ENCODE results near the gene GTSF1L.

The GTSF1L gene

GRCh38 chr20:43715044-43715443 is 11.8 kb downstream of the GTSF1L start:
- H3K27ac ChIP-seq (ENCODE audit: low read depth, low read length) = no peak overlapping the region
- H3K79me2 ChIP-seq (ENCODE audit: insufficient read depth, low read length) = 0 out of 2 replicates have a peak, but pooled peaks cover 5% of the 10 kb centered on the region
- H3K9me3 ChIP-seq (ENCODE audit: insufficient read depth, low read length) = no peaks in the 10 kb centered on the region
- H3K4me3 ChIP-seq (ENCODE audit: insufficient read depth, low read length, poor library complexity, severe bottlenecking) = no peak overlapping the region
- no peaks in the 10 kb centered on the region for H3K27me3 ChIP-seq (ENCODE audit: low read length)
- no peak overlapping the region for H2AFZ ChIP-seq (ENCODE audit: low read depth, low read length, severe bottlenecking)
- H3K4me2 ChIP-seq (ENCODE audit: low read depth, low read length, poor library complexity, severe bottlenecking) = no peak overlapping the region
- no peaks in the 10 kb centered on the region; the same call in 1 of the 2 replicates for H3K36me3 ChIP-seq (ENCODE audit: low read length)
- no peaks in the 10 kb centered on the region for H4K20me1 ChIP-seq (ENCODE audit: low read depth, low read length)
- no peaks in the 10 kb centered on the region for H3K9me2 ChIP-seq (replicated peaks; ENCODE audit: insufficient read depth, low read length)
- H3K9ac ChIP-seq (ENCODE audit: low read length) = no peak overlapping the region
- no peak for TF ChIP-seq EZH2phosphoT487 (conservative IDR thresholded peaks at IDR 0.05; ENCODE audit: low read length)
- TF ChIP-seq, protein P1, sequence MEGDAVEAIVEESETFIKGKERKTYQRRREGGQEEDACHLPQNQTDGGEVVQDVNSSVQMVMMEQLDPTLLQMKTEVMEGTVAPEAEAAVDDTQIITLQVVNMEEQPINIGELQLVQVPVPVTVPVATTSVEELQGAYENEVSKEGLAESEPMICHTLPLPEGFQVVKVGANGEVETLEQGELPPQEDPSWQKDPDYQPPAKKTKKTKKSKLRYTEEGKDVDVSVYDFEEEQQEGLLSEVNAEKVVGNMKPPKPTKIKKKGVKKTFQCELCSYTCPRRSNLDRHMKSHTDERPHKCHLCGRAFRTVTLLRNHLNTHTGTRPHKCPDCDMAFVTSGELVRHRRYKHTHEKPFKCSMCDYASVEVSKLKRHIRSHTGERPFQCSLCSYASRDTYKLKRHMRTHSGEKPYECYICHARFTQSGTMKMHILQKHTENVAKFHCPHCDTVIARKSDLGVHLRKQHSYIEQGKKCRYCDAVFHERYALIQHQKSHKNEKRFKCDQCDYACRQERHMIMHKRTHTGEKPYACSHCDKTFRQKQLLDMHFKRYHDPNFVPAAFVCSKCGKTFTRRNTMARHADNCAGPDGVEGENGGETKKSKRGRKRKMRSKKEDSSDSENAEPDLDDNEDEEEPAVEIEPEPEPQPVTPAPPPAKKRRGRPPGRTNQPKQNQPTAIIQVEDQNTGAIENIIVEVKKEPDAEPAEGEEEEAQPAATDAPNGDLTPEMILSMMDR (IDR thresholded peaks at IDR 0.05; ENCODE audit: insufficient read depth, low read length, poor library complexity, severe bottlenecking) = no peak
- peaks cover 11% of the 10 kb centered on the region for H3F3A ChIP-seq (ENCODE audit: insufficient read depth)

DNA sequence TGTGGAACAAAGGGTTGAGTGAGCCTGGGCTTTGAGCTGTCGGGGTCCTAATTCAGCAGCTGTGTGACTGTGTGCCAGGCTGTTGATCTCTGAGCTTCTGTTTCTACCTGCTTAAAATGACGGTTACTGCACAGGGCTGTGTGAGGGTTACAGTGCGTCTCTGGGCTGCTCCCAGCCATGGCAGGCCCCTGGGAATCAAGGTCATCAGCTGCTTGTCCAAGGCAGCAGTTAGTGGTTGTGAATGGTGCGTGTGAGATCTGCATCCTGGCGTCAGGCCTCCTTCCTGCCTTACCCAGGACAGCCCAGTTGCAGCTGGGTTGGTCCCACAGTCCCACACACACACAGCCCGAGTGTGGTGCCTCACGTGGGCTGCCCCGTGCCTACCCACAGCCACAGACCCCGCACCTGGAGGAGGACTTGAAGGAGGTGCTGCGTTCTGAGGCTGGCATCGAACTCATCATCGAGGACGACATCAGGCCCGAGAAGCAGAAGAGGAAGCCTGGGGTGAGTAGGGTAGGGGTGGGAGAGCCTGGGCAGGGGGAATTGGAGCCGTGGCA is 15.6 kb downstream of the GTSF1L start:
- Histone ChIP-seq H3K79me2 (ENCODE audit: insufficient read depth, low read length) (0 out of 2 replicates have a peak, but pooled peaks cover 5% of the 10 kb centered on the region), H3K9me3 (ENCODE audit: insufficient read depth, low read length) (no peaks in the 10 kb centered on the region), H3K9me2 (replicated peaks; ENCODE audit: insufficient read depth, low read length) (no peaks in the 10 kb centered on the region), H4K20me1 (ENCODE audit: low read depth, low read length) (no peaks in the 10 kb centered on the region), H3K4me3 (ENCODE audit: insufficient read depth, low read length, poor library complexity, severe bottlenecking) (no peak overlapping the region), H3K27ac (ENCODE audit: low read depth, low read length) (peak overlapping the region; percentile 97), H3K36me3 (ENCODE audit: low read length) (peaks cover 9% of the 10 kb centered on the region; the same call in 1 of the 2 replicates), H2AFZ (ENCODE audit: low read depth, low read length, severe bottlenecking) (no peak overlapping the region), H3K27me3 (ENCODE audit: low read length) (no peaks in the 10 kb centered on the region), H3K4me2 (ENCODE audit: low read depth, low read length, poor library complexity, severe bottlenecking) (peak overlapping the region; percentile 57), H3F3A (ENCODE audit: insufficient read depth) (peaks cover 35% of the 10 kb centered on the region), H3K9ac (ENCODE audit: low read length) (peak overlapping the region; percentile 51)
- TF ChIP-seq, protein P1 (IDR thresholded peaks at IDR 0.05; ENCODE audit: insufficient read depth, low read length, poor library complexity, severe bottlenecking) = no peak
- no peak for TF ChIP-seq EZH2phosphoT487 (conservative IDR thresholded peaks at IDR 0.05; ENCODE audit: low read length)

DNA sequence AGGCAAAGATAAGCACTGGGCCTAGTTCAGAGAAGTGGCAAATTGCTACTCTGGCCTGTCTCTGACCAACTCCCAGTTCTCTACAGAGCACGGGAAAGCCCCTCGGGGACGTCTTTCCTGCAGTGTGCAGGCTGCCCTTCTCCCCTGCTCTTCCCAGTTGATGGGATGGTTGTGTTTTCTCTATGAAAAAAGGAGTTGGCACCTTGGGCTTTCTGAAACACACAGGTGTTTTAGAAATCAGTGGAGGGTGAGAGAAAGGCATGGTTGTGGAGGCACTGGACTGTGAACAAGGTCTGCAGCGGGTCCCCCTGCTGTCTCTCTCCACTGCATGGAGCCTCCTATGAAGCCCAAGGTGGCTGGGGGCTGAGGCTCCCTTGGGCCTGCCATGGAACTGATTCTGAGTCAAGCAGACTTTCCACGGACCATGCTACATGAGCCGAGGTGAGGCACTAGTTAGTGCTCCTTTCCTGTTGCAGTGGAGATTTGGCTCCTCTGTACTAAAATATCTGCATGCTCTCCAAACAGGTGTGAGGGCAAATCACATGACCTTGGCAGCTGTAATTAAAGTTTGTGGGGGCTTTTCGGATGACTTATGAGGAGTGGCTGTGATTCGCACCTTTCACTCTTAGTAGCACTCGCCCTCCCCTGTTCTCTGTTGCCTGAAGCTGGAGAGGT is 16.3 kb downstream of the GTSF1L start:
- peak overlapping the region; percentile 51 for H3K9ac ChIP-seq (ENCODE audit: low read length)
- H3K9me3 ChIP-seq (ENCODE audit: insufficient read depth, low read length) = no peaks in the 10 kb centered on the region
- H3K4me3 ChIP-seq (ENCODE audit: insufficient read depth, low read length, poor library complexity, severe bottlenecking) = no peak overlapping the region
- TF ChIP-seq, protein P1 (IDR thresholded peaks at IDR 0.05; ENCODE audit: insufficient read depth, low read length, poor library complexity, severe bottlenecking) = no peak
- TF ChIP-seq EZH2phosphoT487 (conservative IDR thresholded peaks at IDR 0.05; ENCODE audit: low read length) = no peak
- no peaks in the 10 kb centered on the region for H3K27me3 ChIP-seq (ENCODE audit: low read length)
- peaks cover 12% of the 10 kb centered on the region; the same call in 1 of the 2 replicates for H3K36me3 ChIP-seq (ENCODE audit: low read length)
- H4K20me1 ChIP-seq (ENCODE audit: low read depth, low read length) = no peaks in the 10 kb centered on the region
- no peak overlapping the region for H2AFZ ChIP-seq (ENCODE audit: low read depth, low read length, severe bottlenecking)
- peak overlapping the region; percentile 57 for H3K4me2 ChIP-seq (ENCODE audit: low read depth, low read length, poor library complexity, severe bottlenecking)
- 0 out of 2 replicates have a peak, but pooled peaks cover 5% of the 10 kb centered on the region for H3K79me2 ChIP-seq (ENCODE audit: insufficient read depth, low read length)
- peak overlapping the region; percentile 97 for H3K27ac ChIP-seq (ENCODE audit: low read depth, low read length)
- peaks cover 35% of the 10 kb centered on the region for H3F3A ChIP-seq (ENCODE audit: insufficient read depth)
- no peaks in the 10 kb centered on the region for H3K9me2 ChIP-seq (replicated peaks; ENCODE audit: insufficient read depth, low read length)
